GM21390 (cell line): ENCODE results near the gene ATP8B3.

Source experiments
- ATAC-seq: cut with Tn5 transposase; IDR thresholded peaks from one replicate; pipeline ENCODE4 v1.9.1; 2021; ENCODE audit not compliant: unreplicated experiment

The ATP8B3 gene

GRCh38 chr19:1758231-1758577 lies 53.9 kb downstream of the ATP8B3 start:
- ATAC-seq = no peak

GRCh38 chr19:1757468-1758230 lies 54.4 kb downstream of the ATP8B3 start:
- ATAC-seq = no peak

- no peak for ATAC-seq
Measured at GRCh38 chr19:1756705-1757465, 55.2 kb downstream of the ATP8B3 start.

GRCh38 chr19:1756264-1756663 lies 55.8 kb downstream of the ATP8B3 start:
- no peak for ATAC-seq

GRCh38 chr19:1755467-1756171 lies 56.5 kb downstream of the ATP8B3 start:
- ATAC-seq = no peak

- ATAC-seq = no peak
Measured at GRCh38 chr19:1754636-1755466, 57.2 kb downstream of the ATP8B3 start.

DNA sequence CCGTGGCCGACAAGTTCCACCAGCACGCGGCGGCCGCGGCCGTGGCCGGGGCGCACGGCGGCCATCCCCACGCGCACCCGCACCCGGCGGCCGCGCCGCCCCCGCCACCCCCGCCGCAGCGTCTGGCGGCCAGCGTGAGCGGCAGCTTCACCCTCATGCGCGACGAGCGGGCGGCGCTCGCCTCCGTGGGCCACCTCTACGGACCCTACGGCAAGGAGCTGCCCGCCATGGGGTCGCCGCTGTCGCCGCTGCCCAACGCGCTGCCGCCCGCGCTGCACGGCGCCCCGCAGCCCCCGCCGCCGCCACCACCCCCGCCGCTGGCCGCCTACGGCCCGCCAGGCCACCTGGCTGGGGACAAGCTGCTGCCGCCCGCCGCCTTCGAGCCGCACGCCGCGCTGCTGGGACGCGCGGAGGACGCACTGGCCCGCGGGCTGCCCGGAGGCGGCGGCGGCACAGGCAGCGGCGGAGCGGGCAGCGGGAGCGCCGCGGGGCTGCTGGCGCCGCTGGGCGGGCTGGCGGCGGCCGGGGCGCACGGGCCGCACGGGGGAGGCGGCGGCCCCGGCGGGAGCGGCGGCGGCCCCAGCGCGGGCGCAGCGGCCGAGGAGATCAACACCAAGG lies 57.9 kb downstream of the ATP8B3 start:
- ATAC-seq = no peak

GRCh38 chr19:1752757-1753728 lies 59.0 kb downstream of the ATP8B3 start, which contains the start of gene ONECUT3:
ONECUT3 (plus strand) TSS chr19:1753506; CDS start chr19:1753663, 157 bp downstream.
- ATAC-seq = no peak

DNA sequence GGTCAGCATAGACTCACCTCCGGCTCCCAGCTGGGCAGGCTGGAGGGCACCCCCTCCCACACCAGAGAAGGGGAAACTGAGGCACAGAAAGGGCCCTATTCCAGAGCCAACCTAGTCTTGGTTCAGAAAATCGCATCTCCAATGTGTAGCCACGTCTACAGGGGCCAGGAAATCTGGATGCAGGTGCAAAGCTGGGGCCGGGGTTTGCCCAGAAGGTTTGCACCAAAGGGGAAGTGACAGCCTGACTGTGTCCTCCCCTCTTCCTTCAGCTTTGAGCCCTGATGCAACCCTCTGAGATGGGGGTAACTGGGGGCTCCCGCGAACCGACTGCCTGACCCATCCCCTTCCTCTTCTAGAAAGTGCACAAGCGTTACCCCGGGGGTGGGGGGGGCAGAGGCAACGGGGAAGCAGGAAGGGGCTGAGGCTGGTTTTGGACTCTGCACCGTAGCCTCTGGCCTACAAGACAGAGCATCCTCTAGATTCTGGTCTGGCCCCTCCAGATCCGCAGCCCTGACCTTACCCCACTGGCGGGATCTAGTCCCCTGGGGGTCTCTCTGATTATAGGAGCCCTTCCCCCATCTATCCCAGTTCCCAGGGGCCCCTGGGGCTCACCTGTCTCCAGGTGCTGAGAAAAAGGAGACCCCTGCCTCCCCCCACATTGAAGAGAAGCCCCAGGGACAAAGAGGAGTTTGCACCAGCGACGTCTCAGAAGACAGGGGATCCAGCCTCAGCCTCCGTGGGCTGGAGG lies 59.9 kb downstream of the ATP8B3 start:
- no peak for ATAC-seq

DNA sequence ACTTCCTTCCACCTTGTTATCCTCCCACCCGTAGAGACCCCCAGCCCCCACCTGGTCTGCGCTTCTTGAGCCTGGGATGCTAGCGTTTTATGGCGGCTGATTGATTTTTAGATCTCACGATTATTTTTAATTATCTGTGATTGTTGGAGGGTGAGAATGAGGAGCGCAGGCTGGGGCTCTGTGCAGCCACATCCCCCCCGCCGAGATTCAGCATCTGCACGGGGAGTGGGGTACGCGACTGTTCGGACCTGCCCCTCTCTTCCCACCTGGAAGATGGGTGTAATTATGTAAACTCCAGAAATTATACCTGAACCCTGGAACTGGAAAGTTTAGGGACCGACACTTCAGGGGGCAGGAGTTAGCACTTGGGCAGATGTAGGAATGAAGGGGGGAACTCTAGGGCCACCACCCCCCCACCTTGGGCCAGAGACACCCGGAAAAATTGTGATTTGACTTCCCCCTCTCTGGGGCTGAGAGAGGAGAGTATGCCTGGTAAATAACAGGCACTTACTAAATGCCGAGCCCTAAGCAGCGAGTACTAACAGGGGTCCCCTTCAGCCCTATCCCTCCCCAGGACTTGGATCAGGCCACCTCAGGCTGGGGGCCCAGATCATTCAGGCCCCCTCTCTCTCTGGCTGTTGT lies 60.6 kb downstream of the ATP8B3 start:
- ATAC-seq = no peak

DNA sequence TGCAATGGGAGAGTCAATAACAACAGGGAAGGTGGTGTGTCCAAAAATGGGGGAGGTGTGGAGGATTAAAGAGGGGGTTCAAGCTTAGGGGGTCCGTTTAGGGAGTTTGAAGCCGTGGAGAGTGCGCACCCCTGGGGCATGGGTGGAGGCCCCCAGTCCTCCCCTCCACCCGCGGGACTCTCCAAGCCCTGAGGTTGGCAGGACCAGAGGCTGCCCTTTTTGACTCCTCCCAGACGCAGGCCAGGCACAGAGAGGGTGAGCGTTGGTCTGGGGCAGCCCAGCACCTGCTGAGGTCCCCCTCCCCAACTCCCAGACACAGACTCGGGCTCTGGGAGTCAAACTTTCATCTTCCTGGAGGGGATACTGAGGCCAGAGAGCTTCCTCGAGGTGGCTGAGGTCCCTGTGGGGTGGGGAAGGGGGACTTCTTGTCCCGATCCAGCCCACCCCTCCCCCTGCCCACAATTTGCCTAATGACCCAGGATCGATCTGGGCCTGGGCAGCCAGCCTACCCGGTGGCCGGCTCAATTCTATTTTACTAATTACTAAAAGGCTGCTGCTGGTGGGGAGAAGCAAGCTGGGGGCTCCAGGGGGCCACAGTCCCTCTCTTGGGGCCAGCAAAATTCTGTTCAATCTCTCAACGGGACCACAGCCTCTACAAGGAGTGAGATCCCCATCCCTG lies 61.6 kb downstream of the ATP8B3 start:
- no peak for ATAC-seq

DNA sequence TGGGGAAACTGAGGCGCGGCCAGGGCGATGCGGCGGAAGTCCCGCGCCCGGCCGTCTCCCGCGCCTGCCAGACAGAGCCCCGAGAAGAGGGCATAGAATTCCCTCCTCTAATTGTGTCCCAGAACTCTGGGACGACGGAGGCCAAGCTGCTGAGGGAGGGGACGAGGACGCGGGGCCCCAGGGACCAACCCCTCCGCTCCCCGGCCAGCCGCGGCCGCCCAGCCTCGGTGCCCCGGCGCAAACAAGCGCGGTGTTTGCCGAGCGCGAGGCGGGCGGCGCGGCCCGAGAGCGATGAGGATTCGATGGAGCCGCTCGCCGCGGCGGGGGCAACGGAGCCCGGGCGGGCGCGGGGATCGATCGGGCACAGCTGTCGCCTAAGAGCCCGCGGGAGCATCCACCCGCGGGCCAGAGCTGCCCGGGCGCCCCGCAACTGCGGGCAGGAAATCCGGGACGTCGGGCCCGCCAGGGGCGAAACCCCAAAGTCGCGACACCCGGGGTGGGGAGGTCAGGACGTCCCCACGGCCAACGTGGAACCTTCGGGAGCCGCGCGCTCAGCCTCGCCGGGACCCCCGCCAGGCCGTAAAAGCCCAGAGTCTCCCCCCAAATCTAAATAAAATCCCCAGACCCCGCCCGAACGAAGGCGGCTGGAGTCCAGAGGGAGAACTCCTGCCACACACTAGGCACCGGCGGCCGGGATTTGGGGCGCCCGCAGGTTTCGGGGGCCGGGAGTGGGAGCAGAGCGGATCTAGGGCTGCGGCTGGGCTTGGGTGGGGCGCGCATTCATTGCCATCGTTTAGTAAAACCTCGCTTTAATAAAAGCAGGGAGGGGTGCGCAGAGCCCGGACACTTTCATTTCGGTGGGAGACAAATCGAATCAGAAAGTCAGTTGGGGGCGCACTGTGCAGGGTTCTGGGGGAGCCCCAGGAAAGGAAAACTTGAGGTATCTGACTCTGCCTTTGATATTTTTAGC lies 62.4 kb downstream of the ATP8B3 start:
- ATAC-seq = no peak

DNA sequence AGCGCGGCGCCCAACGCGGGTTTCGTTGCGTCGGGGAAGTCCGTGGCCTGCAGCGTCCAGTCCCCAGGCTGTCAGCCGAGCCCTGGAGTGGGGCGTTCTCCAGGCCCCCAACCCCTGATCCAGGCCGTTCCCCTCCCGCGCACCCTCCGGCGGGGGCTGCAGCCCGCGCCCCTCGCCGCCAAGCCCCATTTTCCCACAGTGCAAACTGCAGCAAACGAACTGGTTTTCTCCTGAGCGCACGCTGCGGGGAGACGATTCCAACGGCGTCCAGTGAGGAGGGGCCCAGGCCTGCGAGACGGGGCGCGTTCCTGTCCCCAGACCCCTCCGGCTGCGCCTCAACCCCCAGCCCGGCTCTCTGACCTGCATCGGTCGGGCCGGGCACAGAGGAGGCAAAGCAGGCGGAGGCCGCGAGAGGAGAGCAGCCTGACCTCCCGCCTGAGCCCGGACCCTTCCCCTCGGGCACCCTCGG lies 63.2 kb downstream of the ATP8B3 start:
- no peak for ATAC-seq

GRCh38 chr19:1748115-1748872 lies 63.8 kb downstream of the ATP8B3 start:
- ATAC-seq = no peak

GRCh38 chr19:1747285-1748114 lies 64.6 kb downstream of the ATP8B3 start:
- no peak for ATAC-seq
